HG03064 (cell line): ENCODE results near the gene BSPRY.
"Not testable (repeated sequence)": the region's sequence is repeated elsewhere in the genome, so short reads cannot be mapped to it uniquely, and the experiment has no call there.

ENCODE experiments used
- ATAC-seq: cut with Tn5 transposase; IDR thresholded peaks from one replicate; pipeline ENCODE4 v1.9.1; 2021; ENCODE audit warnings: low read depth; ENCODE audit not compliant: unreplicated experiment

The BSPRY gene

DNA sequence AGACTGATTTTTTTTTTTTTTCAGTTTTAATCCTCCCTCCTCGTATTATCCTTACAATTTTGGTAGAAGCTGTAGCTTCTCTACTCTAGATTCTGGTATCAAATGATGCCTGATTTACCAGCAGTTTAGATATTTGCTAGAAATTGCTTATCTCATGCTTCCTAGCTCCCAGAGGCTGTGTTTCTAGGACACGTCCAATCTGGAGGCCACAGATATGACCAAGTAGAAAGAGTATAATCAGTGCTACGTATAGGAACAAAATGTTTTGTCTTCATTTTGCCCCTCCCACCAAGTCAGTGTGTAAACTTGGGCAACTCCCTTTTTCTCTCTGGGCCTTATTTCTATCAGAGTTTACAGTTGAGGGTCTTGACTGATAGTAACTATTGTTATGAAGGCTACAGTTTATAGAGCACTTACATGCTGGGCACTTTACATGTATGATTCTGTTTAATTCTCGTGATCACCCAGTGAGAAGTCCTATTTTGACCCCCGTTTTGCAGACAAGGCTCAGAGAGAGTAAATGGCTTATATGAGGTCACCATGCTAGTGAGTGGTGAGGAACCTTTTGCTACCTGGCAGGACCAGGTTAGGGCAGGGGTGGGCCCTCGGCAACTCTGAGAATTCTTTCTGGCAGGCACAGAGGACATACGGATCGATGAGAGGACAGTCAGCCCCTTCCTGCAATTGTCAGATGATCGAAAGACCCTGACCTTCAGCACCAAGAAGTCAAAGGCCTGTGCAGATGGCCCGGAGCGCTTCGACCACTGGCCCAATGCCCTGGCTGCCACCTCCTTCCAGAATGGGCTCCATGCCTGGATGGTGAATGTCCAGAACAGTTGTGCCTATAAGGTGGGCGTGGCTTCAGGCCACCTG, 19.9 kb downstream of the BSPRY start:
- ATAC-seq, result no peak

DNA sequence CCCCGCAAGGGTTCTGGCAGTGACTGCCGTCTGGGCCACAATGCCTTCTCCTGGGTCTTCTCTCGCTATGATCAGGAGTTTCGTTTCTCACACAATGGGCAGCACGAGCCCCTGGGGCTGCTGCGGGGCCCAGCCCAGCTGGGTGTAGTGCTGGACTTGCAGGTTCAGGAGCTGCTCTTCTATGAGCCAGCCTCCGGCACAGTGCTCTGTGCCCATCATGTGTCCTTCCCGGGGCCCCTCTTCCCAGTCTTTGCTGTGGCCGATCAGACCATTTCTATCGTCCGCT, 20.5 kb downstream of the BSPRY start:
- no peak for ATAC-seq

DNA sequence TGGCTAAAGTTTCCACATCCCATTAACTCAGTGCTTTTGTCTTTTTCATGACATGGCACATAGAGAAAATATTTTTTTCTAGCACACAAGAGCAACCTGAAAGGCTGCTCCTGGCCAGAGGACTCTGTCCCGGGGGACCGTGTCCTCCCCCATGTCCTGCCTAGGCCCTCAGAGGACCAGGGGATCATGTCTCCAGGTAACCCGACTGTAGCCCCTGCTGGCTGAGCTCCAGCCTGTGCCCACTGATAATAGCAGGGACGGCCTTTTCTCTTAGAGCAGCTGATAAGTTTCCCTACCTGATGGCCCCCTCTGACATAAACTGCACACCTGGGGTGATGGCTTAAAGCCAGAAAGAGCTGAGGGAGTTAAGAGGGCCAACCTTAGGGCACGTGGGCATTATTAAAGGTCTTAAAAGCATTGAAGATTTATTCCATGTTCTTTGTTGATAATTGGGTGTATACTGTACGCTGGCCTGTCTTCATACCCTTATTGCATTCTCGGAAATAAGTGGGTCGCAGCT, 21.5 kb downstream of the BSPRY start:
- no peak for ATAC-seq

DNA sequence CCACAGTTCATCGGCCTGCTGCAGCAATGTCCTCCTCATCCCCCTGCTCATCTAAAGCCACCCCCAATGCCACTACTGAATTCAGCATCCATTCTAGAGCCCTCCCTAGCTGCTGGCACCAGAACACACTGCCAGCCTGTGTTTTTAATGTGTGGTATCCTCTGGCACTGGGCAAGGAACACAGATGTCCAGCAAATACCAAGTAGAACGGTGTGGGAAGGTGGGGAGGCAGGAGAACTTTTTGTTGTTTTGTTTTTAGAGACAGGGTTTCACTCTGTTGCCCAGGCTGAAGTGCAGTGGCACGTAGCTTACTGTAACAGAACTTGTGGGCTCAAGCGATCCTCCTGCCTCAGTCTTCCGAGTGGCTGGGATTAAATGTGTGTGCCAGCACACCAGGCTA, 22.7 kb downstream of the BSPRY start:
- ATAC-seq, result no peak

DNA sequence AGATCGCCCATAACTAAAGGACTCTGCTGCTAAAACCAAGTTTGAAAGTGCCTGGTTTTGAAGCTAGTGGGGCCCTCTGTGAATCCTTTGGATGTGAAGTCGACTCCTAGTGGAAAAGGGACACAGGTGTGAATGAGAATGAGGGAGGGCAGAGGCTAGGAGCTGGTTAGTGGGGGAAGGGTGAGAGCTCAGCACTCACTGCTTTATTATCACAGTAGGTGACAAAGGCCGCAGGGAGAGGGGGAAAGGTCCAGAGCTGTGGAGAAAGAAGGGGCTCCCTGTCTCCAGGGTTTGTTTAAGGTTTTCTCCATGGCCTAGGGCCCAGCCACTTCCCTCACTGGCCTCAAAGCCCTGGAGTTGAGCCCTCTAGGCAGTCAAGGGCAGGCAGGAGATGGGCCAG, 23.9 kb downstream of the BSPRY start:
- no peak for ATAC-seq

DNA sequence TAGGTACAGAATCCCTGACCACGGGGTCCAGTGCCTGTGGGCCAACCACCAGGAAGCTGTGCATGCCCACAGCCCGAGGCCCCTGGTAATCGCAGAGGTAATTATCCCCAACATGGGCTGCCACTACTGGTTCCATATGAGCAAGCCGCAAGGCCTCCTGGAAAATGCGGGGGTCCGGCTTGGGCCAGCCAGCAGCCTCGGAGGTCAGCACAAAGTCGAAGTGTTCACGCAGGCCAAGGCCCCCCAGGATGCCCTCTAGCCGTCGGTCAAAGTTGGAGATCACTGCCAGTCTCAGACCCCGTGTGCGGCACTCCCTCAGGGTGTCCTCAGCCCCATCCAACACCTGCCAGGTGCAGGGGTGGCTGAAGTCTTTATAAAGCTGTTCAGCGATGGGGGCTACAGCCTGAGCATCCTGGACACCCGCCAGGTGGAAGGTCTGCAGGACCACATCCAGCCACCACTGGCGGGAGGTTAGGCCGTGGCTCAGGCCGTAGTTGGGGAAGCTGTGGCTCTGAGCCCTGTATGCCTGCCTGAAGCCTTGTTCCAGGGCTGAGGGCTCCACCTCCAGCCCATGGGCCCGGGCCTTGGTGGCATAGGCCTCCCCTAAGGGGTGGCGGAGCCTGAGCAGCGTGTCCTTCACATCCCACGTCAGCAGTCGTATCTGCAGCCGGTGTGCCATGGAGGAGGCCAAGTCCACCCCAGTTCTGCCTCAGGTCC, 24.5 kb downstream of the BSPRY start:
- ATAC-seq, result no peak

DNA sequence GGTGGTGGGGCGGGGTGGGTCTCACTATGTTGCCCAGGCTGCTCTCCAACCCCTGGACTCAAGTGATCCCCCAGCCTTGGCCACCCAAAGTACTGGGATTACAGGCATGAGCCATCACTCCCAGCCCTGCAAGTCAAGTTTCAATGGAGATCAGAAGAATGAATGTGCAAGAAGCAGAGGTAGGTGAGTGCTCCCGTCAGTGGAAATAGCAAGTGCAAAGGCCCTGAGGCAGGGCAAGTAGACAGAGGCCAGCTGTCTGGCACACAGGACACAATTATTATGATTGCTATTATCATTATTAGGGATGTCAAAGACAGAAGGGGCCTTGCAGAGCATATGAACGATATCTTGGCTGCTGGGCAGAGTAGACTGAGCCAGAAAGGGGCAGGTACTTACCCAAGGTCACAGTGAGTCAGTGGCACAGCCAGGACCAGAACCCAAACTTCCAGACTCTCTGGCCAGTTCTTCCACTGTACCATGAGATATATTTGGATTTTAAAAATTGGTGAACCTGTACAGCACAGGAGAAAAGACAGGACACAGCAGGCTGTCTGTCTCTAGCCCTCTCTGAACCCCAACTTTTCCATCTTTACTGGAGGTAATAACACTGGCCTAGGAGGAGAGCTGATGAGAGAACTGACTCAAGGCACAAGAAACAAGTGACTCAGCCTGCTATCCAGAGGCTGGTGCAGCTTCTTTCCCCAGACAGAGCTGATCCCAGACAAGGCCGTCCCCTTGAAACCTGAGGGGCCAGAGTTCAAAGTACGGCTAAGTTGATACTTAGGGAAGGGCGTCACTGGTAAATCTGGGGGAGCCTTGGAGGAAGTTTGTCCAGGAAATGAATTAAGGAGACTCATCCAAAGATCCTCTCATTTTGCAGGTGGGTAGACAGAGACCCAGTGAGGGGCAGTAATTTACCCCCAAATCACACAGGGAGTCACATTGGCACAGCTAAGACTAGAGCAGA, 26.0 kb downstream of the BSPRY start:
- no peak for ATAC-seq

DNA sequence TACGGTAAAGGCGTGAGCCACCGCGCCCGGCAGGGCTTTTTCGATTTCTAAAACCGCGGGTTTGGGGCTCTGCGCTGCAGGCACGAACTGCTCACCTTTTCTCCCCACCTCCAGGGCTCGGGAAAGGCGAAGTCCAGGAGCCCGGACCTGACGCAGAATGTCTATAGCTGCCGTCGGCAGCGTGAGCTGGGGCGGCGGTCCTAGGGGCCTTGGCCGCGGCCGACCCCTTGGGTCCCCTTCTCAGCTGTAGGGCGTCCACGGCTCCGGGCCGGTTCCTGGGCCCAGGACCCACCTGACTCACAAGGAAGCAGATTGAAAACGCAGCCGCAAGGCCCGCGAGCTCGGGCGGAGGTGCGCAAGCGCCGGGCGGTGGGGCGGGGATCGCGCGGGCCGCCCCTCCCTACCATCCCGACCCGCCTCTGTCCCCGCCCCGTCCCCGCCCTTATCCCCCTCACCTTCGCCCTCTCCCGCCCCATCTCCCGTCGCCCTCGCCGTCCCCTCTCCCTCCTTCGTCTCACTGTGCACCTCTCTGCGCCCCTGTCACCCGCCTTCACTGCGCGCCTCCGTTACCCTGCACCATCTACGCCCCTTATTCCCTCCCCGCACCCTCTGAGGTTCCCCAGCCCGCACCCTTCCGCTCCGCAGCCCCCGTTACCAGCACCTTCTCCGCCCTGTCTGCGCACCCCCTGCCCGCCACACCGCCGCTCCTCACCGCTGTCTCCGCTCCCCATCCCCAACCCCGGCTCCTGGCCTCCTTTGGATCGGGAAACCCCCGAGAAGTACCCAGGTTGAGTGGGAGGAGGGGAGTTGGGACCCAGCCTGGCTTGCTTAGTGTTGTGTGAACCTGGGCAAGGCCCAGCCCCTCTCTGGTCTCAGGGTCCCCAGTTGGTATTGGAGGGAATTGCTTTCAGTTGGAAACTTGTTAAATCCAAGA, 27.6 kb downstream of the BSPRY start, which contains the start of gene HDHD3:
HDHD3 (minus strand) TSS at position 353 of the 934 bp plus-strand sequence. CDS start 2,632 bp downstream, outside the sequence.
- ATAC-seq, result peak; percentile 62

DNA sequence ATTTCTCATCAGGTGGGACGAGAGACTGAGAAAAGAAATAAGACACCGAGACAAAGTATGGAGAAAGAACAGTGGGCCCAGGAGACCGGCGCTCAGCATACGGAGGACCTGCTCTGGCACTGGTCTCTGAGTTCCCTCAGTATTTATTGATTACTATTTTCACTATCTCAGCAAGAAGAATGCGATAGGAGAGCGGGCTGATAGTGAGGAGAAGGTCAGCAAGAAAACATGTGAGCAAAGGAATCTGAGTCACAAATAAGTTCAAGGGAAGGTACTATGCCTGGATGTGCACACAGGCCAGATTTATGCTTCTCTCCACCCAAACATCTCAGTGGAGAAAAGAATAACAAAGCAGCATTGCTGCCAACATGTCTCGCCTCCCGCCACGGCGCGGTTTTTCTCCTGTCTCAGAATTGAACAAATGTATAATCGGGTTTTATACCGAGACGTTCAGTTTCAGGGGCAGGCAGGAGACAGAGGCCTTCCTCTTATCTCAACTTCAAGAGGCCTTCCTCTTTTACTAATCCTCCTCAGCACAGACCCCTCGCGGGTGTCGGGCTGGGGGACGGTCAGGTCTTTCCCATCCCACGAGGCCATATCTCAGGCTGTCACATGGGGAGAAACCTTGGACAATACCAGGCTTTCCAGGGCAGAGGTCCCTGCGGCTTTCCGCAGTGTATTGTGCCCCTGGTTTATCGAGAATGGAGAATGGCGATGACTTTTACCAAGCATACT, 29.9 kb downstream of the BSPRY start:
- not testable (repeated sequence) for ATAC-seq

DNA sequence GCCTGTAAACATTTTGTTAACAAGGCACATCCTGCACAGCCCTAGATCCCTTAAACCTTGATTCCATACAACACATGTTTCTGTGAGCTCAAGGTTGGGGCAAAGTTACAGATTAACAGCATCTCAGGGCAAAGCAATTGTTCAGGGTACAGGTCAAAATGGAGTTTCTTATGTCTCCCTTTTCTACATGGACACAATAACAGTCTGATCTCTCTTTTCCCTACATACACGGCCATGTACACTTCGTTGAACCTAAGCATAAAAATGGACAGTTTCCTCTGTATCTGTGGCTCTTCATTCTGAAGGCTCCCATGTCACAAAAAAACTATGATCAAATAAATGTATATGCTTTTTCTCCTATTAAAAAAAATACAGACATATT, 30.5 kb downstream of the BSPRY start:
- ATAC-seq, result not testable (repeated sequence)

DNA sequence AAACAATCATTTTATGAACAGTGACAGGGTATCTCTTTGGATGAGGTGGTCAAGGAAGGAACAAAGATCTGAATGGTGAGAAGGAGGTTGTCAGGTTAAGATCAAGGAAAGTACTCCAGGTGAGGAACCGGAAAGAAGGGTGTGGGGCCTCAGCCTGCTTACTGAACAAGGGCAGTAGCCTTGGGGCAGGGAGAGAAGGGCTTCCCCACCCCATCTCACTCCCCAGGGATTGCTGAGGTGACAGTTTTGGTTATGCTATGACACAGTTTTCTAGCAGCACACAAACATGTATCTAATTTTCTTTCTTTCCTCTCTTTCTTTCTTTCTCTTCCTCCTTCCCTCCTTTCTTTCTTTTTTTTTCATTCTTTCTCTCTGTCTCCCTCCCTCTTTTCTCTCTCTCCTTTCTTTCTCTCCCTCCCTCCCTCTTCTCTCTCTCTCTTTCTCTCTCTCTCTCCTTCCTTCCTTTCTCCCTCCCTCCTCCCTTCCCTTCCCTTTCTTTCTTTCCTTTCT, 31.6 kb downstream of the BSPRY start:
- peak; percentile 62 for ATAC-seq

DNA sequence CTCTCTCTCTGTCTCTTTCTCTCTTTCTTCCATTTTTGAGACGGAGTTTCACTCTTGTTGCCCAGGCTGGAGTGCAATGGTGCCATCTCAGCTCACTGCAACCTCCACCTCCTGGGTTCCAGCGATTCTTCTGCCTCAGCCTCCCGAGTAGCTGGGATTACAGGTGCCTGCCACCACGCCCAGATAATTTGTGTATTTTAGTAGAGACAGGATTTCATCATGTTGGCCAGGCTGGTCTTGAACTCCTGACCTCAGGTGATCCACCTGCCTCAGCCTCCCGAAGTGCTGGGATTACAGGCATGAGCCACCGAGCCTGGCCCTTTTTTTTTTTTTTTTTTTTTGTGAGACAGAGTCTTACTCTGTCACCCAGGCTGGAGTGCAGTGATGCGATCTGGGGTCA, 32.1 kb downstream of the BSPRY start:
- ATAC-seq, result not testable (repeated sequence)

DNA sequence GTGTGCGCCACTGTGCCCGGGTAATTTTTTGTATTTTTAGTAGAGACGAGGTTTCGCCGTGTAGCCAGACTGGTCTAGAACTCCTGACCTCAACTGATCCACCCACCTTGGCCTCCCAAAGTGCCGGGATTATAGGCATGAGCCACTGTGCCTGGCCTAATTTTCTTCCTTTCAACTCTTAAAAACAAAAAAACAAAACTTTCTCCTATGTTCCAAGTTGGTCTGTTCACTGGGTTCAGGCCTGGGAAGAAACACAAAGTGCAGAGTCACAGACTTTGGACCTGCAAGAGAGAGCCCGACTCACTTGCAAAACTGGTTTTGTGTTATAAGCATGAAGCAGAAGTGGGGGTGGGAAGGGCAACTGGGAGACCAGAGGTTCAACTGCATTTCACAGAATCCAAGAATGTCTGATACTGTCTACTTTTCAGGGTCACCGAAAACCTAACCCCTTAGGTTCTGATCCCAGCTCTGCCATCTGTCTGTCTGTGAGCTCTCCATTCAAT, 32.6 kb downstream of the BSPRY start:
- ATAC-seq, result no peak

DNA sequence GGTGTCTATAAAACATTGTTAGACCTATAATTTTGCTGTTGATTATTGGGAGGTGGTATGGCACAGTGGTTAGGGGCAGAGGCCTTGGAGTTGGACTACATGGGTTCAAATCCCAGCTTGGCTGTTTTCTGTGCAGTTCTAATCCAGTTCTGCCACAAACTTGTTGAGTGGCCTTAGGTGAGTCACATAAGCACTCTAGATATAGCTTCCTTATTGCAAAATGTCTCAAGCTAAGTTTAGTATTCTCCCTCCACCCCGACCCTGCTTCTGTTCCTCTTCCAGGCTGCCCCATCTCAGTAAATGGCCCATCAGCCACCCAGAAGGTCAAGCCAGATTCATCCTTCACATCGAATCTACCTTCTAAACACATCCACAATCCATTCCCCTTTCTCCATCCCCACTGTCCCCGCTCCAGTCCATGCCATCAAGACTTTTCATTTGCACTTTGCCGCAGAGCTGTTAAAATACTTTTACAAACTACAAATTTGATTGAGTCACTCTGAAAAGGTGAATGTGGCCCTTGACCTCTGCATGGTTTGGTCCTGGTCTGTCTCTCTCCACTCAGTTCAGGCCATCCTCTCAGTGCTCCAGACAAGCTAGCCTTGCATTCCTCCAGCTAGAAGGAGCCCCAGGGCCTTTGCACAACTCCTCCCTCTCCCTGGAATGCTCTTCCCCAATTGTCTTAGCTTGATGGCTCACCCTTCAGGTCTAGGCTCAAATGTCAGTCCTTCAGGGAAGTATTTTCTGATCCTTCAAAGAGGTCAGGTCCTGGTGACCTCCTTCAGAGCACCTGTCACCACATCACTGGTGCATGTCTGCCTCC, 37.4 kb downstream of the BSPRY start:
- ATAC-seq, result no peak

DNA sequence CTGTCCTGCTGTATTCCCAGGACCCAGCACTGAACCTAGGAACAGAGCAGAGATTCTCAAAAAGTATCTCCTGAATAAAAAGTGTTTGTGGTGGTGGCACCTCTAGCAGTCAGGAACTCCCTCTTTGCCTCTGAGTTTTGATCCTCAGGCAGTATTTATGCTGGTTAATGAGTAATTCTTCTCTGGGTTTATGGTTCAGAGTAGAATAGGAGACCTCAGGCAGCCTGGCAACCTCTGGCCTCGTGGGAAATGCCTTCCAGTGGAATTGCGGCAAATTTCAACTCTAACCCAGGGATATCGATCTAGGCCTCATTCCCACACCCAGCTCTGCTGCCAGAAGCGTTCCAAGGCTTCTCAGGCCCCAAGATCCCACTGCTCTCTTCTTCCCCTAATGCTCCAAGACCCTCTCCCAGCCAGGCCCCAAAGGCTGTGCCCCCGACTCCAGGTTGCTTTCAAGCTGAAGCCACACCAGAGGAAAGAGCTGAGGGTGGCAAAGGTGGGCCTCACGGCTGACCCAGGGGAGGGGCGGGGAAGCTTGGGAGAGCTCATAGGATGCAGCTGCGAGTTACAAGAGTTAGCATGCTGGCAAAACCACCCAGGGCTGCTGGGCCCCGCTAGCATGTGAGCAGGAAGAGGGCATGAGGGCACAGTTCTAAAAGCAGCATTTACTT, 38.4 kb downstream of the BSPRY start:
- ATAC-seq, result no peak

DNA sequence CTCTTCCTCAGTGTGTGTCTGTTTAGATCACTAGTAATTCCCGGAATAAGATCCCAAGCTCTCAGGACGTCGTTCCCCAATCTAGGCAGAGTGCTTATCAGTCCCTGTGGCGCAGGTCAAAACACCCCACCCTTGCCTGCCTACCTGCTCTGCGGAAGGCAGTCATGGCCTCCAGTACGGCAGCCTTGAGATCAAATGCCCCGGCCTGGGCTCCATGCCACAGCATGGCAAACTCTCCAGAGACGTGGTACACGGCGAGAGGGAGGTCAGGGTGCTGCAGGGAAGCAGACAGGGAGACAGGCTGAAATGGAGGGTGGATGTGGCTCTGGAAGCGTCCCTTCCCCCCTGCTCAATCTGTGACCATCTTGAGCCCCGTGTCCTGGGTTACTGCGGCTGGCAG, 39.5 kb downstream of the BSPRY start:
- no peak for ATAC-seq

DNA sequence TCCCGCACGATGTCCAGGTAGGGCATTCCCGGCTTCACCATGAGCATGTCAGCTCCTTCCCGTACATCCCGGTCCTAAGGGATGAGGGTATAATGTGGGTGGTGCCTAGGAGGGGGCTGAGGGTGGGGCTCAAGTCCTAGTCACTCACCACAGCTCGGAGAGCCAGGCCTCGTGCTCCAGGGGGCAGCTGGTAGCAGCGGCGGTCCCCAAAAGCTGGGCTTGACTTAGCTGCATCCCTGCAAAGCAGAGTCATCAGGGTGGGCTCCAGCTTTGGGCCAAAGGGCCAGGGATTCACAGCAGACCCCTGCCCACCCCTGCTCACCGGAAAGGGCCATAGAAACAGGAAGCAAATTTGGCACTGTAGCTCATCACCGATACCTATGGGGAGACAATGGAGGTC, 40.1 kb downstream of the BSPRY start:
- no peak for ATAC-seq
